Measurements from ENCODE around the gene AASS. TPM values are rescaled to one million over a fixed set of nuclear protein-coding genes. Genes with fewer than 3 reads are reported as not detected.

The AASS gene
- total RNA-seq, 1 experiment from 2014 or later: 15.6 TPM

- H3K4me3 Mint-ChIP-seq (ENCODE audit: unreplicated experiment): no peak overlapping the region
- no peak for DNase-seq (ENCODE audit: unreplicated experiment)
- H3K27me3 Mint-ChIP-seq (ENCODE audit: insufficient read depth, unreplicated experiment): no peaks in the 10 kb centered on the region
- no peak overlapping the region for H3K27ac Mint-ChIP-seq (ENCODE audit: low read depth, unreplicated experiment)
- TF ChIP-seq CTCF (IDR thresholded peaks at IDR 0.05; ENCODE audit: unreplicated experiment): no peak
- H3K9me3 Mint-ChIP-seq (ENCODE audit: unreplicated experiment): no peaks in the 10 kb centered on the region
- no peaks in the 10 kb centered on the region for H3K36me3 Mint-ChIP-seq (ENCODE audit: insufficient read depth, unreplicated experiment)
- CTCF ChIA-PET: interaction anchor here (0.8 kb wide), 1 partner anchor 13 kb away, joined by 3 read pairs; no protein-coding TSS in a partner anchor
- POLR2A ChIA-PET: no interaction called here
- intact Hi-C loops (cut with micrococcal nuclease): no loop called here
- no peaks in the 10 kb centered on the region for H3K4me1 Mint-ChIP-seq (ENCODE audit: insufficient read depth, unreplicated experiment)
- no TSS peak for BruUV-seq (replicated peaks)
These were observed 117.0 kb downstream of the AASS start for GRCh38 chr7:122027058-122027457.

Other genes starting within 250 kb of the AASS start
- not detected in 2 replicates for gene FEZF1, start 160.5 kb upstream of the AASS start, total RNA-seq (2022)

All from MCF 10A (cell line).